Neural crest cell (in vitro differentiated cells): ENCODE results near the gene EHBP1. TPM values are rescaled to one million over a fixed set of nuclear protein-coding genes. Genes with fewer than 3 reads are reported as not detected.
A peak's percentile ranks its signal among the peaks of the same experiment; 100 is the strongest.

Experiments used
- DNase-seq: peaks from one replicate; pipeline ENCODE4 v3.0.0; 2021; ENCODE audit warnings: low read depth, mixed read lengths, low spot score
- H3K27ac Mint-ChIP-seq: one replicate; pipeline ENCODE4 v1.8.0; 2021; ENCODE audit warnings: mild to moderate bottlenecking, mixed read lengths; ENCODE audit not compliant: unreplicated experiment
- H3K27me3 Mint-ChIP-seq: 2 replicates; pipeline ENCODE4 v1.8.0; 2021; ENCODE audit warnings: low read depth, mild to moderate bottlenecking, mixed read lengths
- H3K36me3 Mint-ChIP-seq: 2 replicates; pipeline ENCODE4 v1.8.0; 2021; ENCODE audit warnings: low read depth, mild to moderate bottlenecking, mixed read lengths
- H3K4me1 Mint-ChIP-seq: 2 replicates; pipeline ENCODE4 v1.8.0; 2021; ENCODE audit warnings: mixed read lengths
- H3K4me3 Mint-ChIP-seq: one replicate; pipeline ENCODE4 v1.8.0; 2021; ENCODE audit warnings: mild to moderate bottlenecking, mixed read lengths
- H3K9me3 Mint-ChIP-seq: 2 replicates; pipeline ENCODE4 v1.8.0; 2021; ENCODE audit warnings: mixed read lengths
- CTCF ChIP-seq: fragments of 200-600 bp; sonication (generic); conservative IDR thresholded peaks from 2 replicates; pipeline ENCODE4 v1.5.0; 2021; ENCODE audit warnings: antibody characterized with exemption, mild to moderate bottlenecking
- total RNA-seq: library from RNA; stranded (reverse); gene quantifications from 2 replicates; pipeline ENCODE4 v1.2.1, GENCODE V29; 2021

EHBP1 gene
- total RNA-seq, 1 donor from 2014 or later: 42.3 TPM

DNA sequence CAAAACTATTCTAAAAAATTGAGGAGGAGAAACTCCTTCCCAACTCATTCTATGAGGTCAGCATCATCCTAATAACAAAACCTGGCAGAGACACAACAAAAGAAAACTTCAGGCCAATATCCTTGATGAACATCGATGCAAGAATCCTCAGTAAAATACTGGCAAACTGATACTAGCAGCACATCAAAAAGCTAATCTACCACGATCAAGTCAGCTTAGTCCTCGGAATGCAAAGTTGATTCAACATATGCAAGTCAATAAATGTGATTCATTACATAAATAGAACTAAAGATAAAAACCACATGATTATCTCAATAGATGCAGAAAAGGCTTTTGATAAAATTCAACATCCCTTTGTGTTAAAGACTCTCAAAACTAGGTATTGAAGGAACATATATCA lies 63.1 kb downstream of the EHBP1 start:
- no peak for TF ChIP-seq CTCF
- Mint-ChIP-seq H3K27ac (no peak overlapping the region), H3K9me3 (peaks cover 15% of the 10 kb centered on the region), H3K4me3 (no peak overlapping the region), H3K4me1 (no peaks in the 10 kb centered on the region), H3K27me3 (no peaks in the 10 kb centered on the region), H3K36me3 (peaks cover 31% of the 10 kb centered on the region)
- no peak for DNase-seq

DNA sequence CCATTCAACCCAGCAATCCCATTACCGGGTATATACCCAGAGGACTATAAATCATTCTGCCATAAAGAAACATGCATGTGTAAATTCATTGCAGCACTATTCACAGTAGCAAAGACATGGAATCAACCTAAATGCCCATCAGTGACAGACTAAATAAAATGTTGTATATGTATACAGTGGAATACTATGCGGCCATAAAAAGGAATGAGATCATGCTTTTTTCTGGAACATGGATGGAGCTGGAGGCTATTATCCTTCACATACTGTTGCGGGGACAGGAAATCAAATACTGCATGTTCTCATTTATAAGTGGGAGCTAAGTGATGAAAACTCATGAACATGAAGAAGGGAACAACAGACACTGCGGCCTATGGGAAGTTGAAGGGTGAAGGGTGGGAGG lies 65.1 kb downstream of the EHBP1 start:
- Mint-ChIP-seq H3K27ac (no peak overlapping the region), H3K9me3 (peaks cover 15% of the 10 kb centered on the region), H3K4me1 (no peaks in the 10 kb centered on the region)

DNA sequence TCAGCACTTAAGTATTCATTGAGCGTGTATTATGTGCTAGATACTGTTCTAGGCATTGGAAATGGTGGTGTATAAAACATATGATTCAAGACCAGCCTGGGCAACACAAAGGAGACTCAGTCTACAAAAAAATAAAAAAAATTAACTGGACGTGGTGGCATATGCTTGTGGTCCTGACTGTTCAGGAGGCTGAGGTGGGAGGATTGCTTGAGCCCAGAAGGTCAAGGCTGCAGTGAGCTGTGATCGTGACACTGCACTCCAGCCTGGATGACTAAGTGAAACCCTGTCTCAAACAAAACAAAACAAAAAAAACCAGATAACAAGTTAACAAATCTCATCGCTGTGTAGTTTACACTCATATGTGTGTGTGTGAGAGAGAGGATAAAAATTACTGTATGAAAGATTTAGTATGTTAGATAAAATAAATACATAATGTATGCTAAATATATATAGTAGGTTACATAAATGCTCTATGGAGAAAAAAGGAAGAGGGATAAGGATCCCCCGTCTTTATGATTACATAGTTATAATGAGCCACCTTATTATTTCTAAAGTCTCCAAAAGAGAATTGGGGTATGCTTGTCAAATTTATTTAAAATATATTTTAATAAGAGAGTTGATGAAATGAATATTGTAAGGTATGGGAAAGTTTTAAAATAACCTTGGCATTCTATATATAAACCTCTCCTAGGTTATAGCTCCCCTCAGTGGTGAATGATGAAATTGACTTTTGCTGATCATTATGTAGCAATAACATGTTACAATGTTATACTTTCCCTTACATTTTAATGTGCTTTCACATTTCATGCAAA lies 69.2 kb downstream of the EHBP1 start:
- peak; percentile 89 for TF ChIP-seq CTCF
- no peak for DNase-seq
- Mint-ChIP-seq H3K27me3 (no peaks in the 10 kb centered on the region), H3K4me1 (peaks cover 4% of the 10 kb centered on the region), H3K36me3 (peaks cover 9% of the 10 kb centered on the region), H3K4me3 (no peak overlapping the region), H3K9me3 (peaks cover 3% of the 10 kb centered on the region), H3K27ac (no peak overlapping the region)

More for the DNA sequence above, 65.1 kb downstream of the EHBP1 start:
- no peak for TF ChIP-seq CTCF
- Mint-ChIP-seq H3K27me3 (no peaks in the 10 kb centered on the region), H3K36me3 (peaks cover 31% of the 10 kb centered on the region), H3K4me3 (no peak overlapping the region)
- DNase-seq: no peak

- Mint-ChIP-seq H3K36me3 (peaks cover 4% of the 10 kb centered on the region), H3K4me1 (peaks cover 4% of the 10 kb centered on the region), H3K27ac (no peak overlapping the region), H3K9me3 (no peaks in the 10 kb centered on the region), H3K4me3 (no peak overlapping the region), H3K27me3 (no peaks in the 10 kb centered on the region)
- TF ChIP-seq CTCF: peak; percentile 27
- DNase-seq: no peak
Observed at GRCh38 chr2:62775367-62775668, 69.8 kb downstream of the EHBP1 start.

- H3K9me3 Mint-ChIP-seq: peaks cover 8% of the 10 kb centered on the region
- no peak for DNase-seq
- H3K4me1 Mint-ChIP-seq: peaks cover 8% of the 10 kb centered on the region
- peaks cover 12% of the 10 kb centered on the region for H3K36me3 Mint-ChIP-seq
- H3K27me3 Mint-ChIP-seq: no peaks in the 10 kb centered on the region
- H3K27ac Mint-ChIP-seq: no peak overlapping the region
- TF ChIP-seq CTCF: no peak
- H3K4me3 Mint-ChIP-seq: no peak overlapping the region
Observed at GRCh38 chr2:62783679-62784078, 78.2 kb downstream of the EHBP1 start.
